OCI-LY1 (cell line): ENCODE data around the gene FBXO5.

Experiments
- EZH2 ChIP-seq: fragments of 200-600 bp; sonication (generic), shearing (Covaris generic); IDR thresholded peaks from 2 replicates; pipeline ENCODE4 v1.8.0; 2017; ENCODE audit warnings: borderline replicate concordance, mixed run types, mild to moderate bottlenecking, antibody characterized with exemption, low read length, moderate library complexity, mixed read lengths
- TF ChIP-seq, protein P1 (sequence below): fragments of 200-600 bp; sonication (generic), shearing (Covaris generic); IDR thresholded peaks from 2 replicates; pipeline ENCODE4 v1.5.1; 2017; ENCODE audit warnings: mild to moderate bottlenecking, antibody characterized with exemption, low read length, moderate library complexity, mixed read lengths

DNA sequence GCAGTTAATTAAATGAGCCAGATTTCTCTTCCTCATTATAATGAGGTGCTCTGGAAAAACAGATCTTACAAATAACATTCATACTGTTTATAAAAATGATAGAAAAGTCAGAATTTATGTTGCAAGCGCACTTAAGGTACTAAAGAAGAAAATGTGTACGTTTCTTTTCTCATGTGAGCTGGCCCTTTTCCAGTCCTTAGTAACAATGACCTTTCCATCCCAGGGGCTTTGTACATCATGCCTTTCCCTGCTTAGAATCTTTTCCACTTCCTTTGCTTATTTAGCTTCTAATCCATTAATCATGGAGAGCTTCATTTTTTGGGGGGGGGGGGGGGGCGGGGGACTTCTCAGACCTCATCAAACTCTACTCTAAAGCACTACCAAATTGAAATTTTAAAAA, 4.8 kb downstream of the FBXO5 start:
- TF ChIP-seq, protein P1, sequence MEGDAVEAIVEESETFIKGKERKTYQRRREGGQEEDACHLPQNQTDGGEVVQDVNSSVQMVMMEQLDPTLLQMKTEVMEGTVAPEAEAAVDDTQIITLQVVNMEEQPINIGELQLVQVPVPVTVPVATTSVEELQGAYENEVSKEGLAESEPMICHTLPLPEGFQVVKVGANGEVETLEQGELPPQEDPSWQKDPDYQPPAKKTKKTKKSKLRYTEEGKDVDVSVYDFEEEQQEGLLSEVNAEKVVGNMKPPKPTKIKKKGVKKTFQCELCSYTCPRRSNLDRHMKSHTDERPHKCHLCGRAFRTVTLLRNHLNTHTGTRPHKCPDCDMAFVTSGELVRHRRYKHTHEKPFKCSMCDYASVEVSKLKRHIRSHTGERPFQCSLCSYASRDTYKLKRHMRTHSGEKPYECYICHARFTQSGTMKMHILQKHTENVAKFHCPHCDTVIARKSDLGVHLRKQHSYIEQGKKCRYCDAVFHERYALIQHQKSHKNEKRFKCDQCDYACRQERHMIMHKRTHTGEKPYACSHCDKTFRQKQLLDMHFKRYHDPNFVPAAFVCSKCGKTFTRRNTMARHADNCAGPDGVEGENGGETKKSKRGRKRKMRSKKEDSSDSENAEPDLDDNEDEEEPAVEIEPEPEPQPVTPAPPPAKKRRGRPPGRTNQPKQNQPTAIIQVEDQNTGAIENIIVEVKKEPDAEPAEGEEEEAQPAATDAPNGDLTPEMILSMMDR: no peak
- no peak for TF ChIP-seq EZH2
